IPS-11a (cell line): ENCODE results near the gene ZFP28.

ENCODE experiments used
- H3K4me3 ChIP-seq: one replicate; pipeline ENCODE4 v1.5.1; 2013; ENCODE audit warnings: low read depth, low read length, control low read depth

Gene ZFP28

DNA sequence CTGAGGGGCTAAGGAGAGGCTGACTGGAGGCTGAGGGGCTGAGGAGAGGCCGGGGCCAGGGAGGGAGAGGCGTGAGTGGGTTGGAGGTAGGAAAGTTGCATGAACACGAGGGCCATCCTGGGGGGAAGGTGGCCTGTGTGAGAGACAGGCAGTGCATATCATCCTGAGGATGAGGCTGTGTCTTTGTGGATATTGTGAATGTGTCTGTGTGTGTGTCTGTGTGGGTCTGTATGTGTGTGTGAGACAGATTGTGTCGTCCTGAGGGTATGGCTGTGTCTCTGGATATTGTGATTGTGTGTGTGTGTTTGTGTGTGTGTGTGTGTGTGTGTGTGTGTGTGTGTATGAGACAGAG is 56.8 kb downstream of the ZFP28 start:
- peak overlapping the region; percentile 83 for H3K4me3 ChIP-seq

DNA sequence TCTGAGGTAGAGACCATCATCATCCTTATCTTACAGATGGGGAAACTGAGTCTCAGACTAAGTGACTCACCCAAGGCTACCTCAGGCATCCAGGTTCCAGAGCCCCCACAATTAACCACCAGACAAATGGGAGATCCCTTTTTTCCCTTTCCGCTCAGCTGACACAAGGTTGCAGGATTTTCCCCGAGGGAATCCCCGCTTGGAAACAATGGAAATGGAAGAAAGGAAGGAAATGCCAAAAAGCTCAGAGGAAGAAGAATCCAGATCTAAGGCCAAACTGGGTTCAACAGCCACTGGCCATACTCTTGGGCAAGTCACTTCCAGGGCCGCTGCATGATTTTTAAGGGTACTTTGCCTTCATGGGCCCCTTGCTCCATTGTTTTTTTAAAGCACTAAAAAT is 57.9 kb downstream of the ZFP28 start:
- H3K4me3 ChIP-seq, result no peak overlapping the region

DNA sequence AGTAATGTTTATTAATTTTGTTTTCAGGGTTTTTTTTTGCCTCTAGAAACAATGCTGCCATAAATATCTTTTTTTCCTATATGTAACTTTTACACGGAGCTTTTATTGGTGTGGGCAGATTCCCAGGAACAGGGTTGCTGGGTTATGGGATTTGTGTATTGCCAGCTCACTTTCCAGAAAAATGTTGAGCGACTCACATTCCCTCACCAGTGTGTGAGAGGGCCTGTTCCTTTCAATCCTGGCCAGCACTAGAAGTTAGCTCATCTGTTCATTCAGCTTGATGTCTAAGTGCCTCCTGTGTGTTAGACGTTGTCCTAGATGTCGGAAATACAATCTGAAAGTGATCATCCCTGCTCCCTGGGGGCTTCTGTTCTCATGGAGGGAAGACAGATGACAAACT is 58.9 kb downstream of the ZFP28 start:
- no peak overlapping the region for H3K4me3 ChIP-seq

DNA sequence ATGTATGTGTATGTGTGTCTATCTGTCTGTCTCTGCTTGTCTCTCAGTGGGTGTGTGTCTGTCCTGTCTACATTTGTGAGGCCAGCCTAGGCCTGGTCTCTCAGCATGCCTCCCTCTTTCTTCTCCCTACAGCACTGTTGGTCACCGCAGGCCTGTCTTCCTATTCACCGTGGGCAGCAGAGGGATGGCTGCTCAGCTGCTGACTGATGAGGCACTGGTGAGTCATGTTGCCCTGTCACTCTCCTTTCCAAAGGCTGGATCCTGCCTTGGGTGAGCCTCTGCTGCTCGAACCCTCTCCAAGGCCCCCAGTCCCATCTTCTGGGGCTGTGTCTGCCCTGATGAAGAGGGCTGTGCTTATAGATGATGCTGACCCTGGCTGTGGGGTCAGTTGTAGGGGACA is 62.6 kb downstream of the ZFP28 start:
- no peak overlapping the region for H3K4me3 ChIP-seq

DNA sequence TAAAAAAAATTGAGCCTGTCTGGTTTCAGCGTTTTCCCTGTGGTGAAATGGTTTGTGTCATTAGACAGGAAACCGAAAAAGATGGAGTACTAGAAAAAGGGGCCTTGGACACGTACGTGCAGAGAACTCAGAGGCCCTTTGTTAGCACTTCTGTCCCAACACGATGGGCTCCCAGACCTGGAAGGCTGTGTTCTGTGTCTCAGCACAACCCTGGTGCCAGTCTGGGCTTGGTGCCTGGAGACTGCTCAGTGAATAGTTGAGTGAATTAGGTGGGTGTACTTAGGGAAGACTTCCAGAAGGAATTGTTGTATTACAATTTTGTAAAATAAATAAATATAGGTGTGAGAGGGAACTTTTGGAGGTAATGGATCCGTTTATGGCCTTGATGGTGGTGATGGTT is 65.1 kb downstream of the ZFP28 start:
- no peak overlapping the region for H3K4me3 ChIP-seq
